22Rv1 (cell line): ENCODE measurements around the gene SPNS3.

Experiments
- ZFX ChIP-seq: fragments of 450-650 bp; IDR thresholded peaks from 2 replicates; pipeline ENCODE4 v1.6.1; 2017; ENCODE audit warnings: antibody characterized with exemption, borderline replicate concordance
- TF ChIP-seq, protein P1 (sequence below): fragments of 450-650 bp; IDR thresholded peaks from 2 replicates; pipeline ENCODE4 v1.5.1; 2017; ENCODE audit warnings: mild to moderate bottlenecking

- TF ChIP-seq, protein P1, sequence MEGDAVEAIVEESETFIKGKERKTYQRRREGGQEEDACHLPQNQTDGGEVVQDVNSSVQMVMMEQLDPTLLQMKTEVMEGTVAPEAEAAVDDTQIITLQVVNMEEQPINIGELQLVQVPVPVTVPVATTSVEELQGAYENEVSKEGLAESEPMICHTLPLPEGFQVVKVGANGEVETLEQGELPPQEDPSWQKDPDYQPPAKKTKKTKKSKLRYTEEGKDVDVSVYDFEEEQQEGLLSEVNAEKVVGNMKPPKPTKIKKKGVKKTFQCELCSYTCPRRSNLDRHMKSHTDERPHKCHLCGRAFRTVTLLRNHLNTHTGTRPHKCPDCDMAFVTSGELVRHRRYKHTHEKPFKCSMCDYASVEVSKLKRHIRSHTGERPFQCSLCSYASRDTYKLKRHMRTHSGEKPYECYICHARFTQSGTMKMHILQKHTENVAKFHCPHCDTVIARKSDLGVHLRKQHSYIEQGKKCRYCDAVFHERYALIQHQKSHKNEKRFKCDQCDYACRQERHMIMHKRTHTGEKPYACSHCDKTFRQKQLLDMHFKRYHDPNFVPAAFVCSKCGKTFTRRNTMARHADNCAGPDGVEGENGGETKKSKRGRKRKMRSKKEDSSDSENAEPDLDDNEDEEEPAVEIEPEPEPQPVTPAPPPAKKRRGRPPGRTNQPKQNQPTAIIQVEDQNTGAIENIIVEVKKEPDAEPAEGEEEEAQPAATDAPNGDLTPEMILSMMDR, result no peak
- no peak for TF ChIP-seq ZFX
Observed at GRCh38 chr17:4409659-4410058, 24.1 kb upstream of the SPNS3 start.
